ENCODE data around the gene BLVRA.

The BLVRA gene

DNA sequence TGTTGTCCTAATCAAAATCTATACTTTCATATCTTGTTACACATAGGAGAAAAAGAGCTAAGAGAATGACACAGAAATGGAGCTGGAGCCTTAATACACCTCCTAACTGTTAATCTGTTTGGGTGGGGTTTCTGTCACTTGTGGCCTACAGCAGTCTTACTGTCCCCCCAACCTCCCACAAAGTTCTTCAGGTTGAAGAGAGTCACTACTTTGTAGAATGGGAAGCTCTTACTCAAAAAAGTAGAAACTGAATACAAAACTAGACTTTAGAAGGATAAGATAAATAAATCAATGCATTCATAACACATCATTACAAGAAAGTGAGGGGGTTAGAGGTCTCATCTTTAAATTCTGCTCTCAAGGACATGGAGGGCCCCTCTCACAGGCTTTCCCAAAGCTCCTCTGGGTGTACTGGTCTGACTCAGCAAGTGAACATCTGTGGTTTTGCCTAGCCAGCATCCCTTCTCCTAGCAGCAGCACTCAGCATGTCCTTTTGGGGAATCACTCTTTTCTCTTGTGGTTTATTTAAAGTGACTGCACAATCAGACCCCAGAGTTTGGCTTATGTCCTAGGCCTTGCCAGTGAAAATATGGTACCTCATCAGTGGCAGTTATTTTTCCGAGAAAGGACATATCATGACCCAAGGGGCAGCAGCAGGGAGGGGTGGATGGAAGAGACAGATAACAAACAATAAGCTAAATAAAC lies 2.0 kb upstream of the BLVRA start:
- Mint-ChIP-seq H3K4me1 (peaks cover 31% of the 10 kb centered on the region), H3K27me3 (peaks cover 37% of the 10 kb centered on the region), H3K4me3 (peak overlapping the region; percentile 75), H3K36me3 (peaks cover 2% of the 10 kb centered on the region), H3K9me3 (no peaks in the 10 kb centered on the region), H3K27ac (no peak overlapping the region)
- CTCF ChIA-PET: interaction anchor here (1.4 kb wide), 1 partner anchor 8 kb away, joined by 3 read pairs; no protein-coding TSS in a partner anchor
- DNase-seq: no peak

DNA sequence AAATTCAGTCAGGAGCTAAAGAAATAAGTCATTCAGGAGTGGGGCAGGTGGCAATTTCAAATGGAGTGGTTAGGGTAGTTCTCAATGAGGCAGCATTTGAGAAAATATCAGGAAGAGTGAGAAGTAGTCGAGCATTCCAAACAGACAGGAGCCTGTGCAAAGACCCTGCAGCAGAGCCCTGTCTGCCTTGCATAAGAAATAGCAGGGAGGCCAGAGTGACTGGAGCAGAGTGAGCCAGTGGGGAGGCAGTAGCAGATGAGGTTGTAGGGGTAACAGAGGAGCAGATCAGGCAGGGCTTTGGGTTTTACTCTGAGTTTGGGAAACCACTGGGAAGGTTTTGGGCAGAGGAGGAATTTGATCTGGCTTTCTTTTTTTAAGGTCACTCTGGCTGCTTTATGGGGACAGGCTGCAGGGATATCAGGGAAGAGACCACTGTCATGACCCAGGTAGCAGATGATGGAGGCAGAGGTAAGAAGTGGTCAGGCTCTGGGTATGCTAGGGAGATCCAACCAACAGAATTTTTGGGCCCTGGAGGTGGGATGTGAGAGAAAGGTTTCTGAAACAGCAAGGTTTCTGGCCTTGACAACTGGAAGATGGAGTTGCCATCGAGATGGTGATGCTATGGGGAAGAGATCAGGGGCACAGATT lies 1.3 kb upstream of the BLVRA start:
- peak overlapping the region; percentile 75 for H3K4me3 Mint-ChIP-seq
- peaks cover 2% of the 10 kb centered on the region for H3K36me3 Mint-ChIP-seq
- DNase-seq: no peak
- H3K4me1 Mint-ChIP-seq: peaks cover 34% of the 10 kb centered on the region
- no peaks in the 10 kb centered on the region for H3K9me3 Mint-ChIP-seq
- H3K27me3 Mint-ChIP-seq: peaks cover 37% of the 10 kb centered on the region
- CTCF ChIA-PET: interaction anchor here (1.4 to 2.1 kb wide), 2 partner anchors 8 to 82 kb away, joined by 3 to 9 read pairs; no protein-coding TSS in a partner anchor
- no peak overlapping the region for H3K27ac Mint-ChIP-seq

DNA sequence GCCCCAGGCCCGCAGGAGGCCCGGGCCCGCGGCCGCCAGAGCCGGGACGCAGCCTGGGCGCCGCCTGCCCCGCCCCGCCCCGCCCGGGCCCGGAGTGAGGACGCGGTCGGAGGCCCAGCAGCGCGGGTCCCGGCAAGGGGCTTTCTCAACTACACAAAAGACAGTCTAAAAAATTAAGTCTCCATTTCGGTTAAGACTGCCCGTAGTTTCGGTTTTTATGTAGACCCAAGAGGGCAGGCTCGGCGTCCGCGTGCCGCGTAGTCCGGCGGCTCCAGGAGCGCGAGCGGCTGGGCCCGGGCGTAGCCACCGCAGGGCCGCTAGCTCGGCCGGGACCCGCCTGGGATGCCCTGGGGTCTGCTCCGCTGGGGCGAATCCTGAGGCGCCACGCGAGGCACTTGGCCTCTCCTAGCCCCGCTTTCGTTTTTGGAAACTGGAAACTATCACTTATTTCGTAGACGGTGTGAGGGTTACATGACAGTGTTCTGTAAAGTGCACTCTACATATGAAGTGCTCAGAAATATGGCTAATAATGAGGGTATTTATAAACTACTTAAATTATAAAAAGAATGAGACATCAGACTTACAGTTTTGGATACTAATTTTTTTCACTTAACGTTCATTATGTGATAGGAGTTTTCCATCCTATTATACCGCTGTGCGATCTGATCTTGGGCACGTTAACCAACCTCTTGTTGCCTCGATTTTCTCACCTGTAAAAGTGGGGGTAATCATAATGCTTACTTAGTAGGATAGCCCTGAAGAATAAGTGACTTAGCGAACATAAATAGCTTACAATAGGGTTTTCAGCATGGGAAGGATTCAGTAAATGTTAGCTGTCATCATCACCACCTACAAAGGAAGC lies 573 bp downstream of the BLVRA start:
- no peaks in the 10 kb centered on the region for H3K9me3 Mint-ChIP-seq
- peak; percentile 69 for DNase-seq
- H3K27me3 Mint-ChIP-seq: peaks cover 25% of the 10 kb centered on the region
- peaks cover 2% of the 10 kb centered on the region for H3K36me3 Mint-ChIP-seq
- peak overlapping the region; percentile 62 for H3K27ac Mint-ChIP-seq
- CTCF ChIA-PET: interaction anchor here (1.2 to 2.1 kb wide), 2 partner anchors 9 to 80 kb away, joined by 3 to 9 read pairs; no protein-coding TSS in a partner anchor
- H3K4me3 Mint-ChIP-seq: peak overlapping the region; percentile 80
- peaks cover 47% of the 10 kb centered on the region for H3K4me1 Mint-ChIP-seq

DNA sequence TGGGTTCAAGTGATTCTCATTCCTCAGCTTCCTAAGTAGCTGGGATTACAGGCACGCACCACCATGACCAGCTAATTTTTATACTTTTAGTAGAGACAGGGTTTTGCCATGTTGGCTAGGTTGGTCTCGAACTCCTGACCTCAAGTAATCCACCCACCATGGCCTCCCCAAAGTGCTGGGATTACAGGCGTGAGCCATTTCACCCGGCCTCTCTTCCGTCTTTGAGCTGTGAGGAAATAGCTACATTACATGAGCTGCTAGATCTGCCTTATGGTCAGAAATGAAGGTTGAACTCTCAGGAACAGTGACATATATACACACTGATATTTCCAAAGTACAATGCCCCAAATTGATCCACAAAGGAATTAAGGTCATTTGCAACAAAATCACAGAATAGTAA lies 2.4 kb downstream of the BLVRA start:
- Mint-ChIP-seq H3K4me3 (no peak overlapping the region), H3K27ac (no peak overlapping the region), H3K4me1 (peaks cover 56% of the 10 kb centered on the region)

DNA sequence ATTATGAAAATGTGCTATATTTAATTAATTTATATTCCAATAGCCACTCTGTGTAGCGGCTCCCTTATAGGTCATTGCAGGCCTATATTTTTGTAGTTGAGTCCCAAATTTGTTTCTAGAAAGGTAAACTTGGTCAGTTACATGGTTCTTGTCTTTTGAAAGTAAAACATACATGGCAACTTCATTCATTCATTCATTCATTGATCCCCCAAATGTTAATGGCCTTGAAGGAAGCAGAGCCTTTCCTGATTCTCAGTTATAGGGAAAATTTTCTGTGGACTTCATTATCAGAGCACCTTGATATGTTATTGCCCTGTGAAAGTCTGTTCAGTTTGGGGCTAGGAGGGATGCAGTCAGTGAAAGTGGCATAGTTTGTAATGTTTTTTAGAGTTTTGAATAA lies 2.9 kb downstream of the BLVRA start:
- Mint-ChIP-seq H3K4me3 (no peak overlapping the region), H3K27ac (no peak overlapping the region), H3K4me1 (peaks cover 53% of the 10 kb centered on the region), H3K9me3 (no peaks in the 10 kb centered on the region), H3K36me3 (peaks cover 2% of the 10 kb centered on the region), H3K27me3 (peaks cover 12% of the 10 kb centered on the region)
- DNase-seq: no peak
- CTCF ChIA-PET: interaction anchor here (1.3 kb wide), 1 partner anchor 179 kb away, joined by 3 read pairs; the partner anchor contains the start of gene STK17A

More for the DNA sequence above, 2.4 kb downstream of the BLVRA start:
- CTCF ChIA-PET: interaction anchor here (1.2 kb wide), 1 partner anchor 178 kb away, joined by 3 read pairs; the partner anchor contains the start of gene STK17A
- Mint-ChIP-seq H3K36me3 (peaks cover 2% of the 10 kb centered on the region), H3K27me3 (peaks cover 12% of the 10 kb centered on the region), H3K9me3 (no peaks in the 10 kb centered on the region)
- DNase-seq: no peak

DNA sequence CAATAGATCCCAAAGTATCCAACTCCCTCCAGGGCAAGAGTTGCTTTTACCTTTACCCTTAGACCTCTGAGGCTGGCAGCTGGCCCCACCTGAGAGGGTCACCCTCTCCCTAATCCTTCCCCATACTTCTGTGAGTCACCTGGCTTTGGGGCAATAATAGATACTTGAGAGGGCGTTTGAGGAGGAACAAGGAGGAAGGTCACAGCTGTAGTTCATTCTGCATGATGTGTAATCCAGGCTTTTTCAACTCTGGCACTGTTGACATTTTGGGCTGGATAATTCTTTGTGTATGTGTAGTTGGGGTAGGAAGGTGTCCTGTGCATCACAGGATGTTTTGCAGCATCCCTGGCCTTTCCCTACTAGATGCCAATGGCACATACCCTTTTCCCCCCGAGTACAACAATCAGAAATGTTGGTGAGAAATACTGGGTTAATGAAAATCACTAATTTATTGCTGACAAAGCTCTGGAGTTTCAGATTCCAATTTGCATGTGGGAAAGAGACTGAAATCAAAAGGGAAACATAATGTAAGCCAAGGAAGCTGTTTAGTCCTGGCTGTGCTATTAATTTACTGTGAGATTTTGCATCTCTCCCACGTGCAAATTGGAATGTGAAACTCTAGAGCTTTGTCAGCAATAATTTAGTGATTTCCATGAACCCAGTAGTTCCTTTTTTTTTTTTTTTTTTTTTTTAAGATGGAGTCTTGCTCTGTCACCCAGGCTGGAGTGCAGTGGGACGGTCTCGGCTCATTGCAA lies 3.6 kb downstream of the BLVRA start:
- Mint-ChIP-seq H3K27ac (no peak overlapping the region), H3K9me3 (no peaks in the 10 kb centered on the region), H3K4me1 (peaks cover 48% of the 10 kb centered on the region), H3K27me3 (peaks cover 10% of the 10 kb centered on the region), H3K4me3 (no peak overlapping the region), H3K36me3 (peaks cover 4% of the 10 kb centered on the region)
- DNase-seq: no peak
- CTCF ChIA-PET: interaction anchor here (1.1 to 1.3 kb wide), 2 partner anchors 76 to 179 kb away, joined by 3 read pairs; partner anchors contain the start of gene STK17A

DNA sequence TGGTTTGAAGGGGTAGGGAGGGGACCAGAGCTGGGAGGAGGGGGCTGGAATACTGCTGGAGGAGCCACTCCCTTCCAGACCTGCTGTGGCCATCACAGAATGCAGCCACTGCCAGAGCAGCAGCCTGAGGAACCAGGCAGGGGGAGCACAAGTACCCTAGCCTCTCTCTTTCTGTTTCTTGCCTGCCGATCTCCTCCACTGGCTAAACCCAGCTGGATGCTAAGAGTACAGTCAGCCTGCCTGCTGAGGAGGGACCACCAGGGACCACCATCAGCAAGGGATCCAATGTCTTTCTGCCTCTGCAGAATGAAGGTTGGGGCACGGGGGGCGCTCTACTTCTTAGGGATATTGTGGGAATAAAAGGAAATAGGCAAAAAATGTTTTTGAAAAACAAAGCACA lies 4.7 kb downstream of the BLVRA start:
- Mint-ChIP-seq H3K4me1 (peaks cover 38% of the 10 kb centered on the region), H3K27me3 (no peaks in the 10 kb centered on the region), H3K36me3 (peaks cover 4% of the 10 kb centered on the region)

DNA sequence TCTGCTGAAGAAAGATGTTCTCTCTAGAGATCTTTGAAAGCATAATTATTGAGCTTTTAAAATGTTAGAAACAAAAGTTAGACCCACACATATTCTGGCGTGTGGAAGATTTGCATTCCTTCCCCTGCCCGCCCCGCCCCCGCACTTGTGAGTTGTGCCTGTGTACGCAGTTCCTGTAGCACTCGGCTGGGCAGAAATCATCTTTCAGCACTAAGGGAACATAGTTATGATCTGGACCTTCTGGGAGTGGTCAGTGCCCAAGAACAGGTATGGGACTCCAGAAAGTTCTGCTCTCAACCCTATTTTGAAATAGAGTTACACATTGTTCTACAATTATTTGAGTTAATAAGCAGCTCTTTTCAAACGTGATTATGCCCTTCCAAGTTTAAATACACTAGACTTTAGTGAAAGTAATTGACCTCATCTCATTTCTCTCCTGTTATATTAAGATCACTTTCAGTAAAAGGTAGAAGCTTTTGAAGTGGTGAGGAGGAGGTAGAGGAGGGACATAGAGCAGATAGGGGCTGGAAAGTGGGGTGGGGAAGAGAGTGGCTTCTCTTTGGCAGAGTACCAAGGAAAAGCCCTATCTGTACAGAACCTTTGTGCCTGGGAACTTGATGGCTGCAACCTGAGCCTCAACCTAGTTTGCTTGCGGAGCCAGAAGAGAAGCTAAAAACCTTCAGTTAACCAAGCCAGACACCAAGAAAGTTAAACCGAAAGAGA lies 5.7 kb downstream of the BLVRA start:
- Mint-ChIP-seq H3K27me3 (no peaks in the 10 kb centered on the region), H3K9me3 (no peaks in the 10 kb centered on the region), H3K4me1 (peaks cover 36% of the 10 kb centered on the region), H3K27ac (peak overlapping the region; percentile 28), H3K4me3 (no peak overlapping the region), H3K36me3 (peaks cover 4% of the 10 kb centered on the region)
- peak; percentile 39 for DNase-seq
- CTCF ChIA-PET: interaction anchor here (0.7 to 1.7 kb wide), 4 partner anchors 8 to 182 kb away, joined by 3 to 9 read pairs (median 3); partner anchors contain the start of gene STK17A

More for the DNA sequence above, 4.7 kb downstream of the BLVRA start:
- CTCF ChIA-PET: interaction anchor here (1.1 kb wide), 1 partner anchor 75 kb away, joined by 3 read pairs; no protein-coding TSS in a partner anchor
- Mint-ChIP-seq H3K27ac (no peak overlapping the region), H3K9me3 (no peaks in the 10 kb centered on the region), H3K4me3 (no peak overlapping the region)
- no peak for DNase-seq

DNA sequence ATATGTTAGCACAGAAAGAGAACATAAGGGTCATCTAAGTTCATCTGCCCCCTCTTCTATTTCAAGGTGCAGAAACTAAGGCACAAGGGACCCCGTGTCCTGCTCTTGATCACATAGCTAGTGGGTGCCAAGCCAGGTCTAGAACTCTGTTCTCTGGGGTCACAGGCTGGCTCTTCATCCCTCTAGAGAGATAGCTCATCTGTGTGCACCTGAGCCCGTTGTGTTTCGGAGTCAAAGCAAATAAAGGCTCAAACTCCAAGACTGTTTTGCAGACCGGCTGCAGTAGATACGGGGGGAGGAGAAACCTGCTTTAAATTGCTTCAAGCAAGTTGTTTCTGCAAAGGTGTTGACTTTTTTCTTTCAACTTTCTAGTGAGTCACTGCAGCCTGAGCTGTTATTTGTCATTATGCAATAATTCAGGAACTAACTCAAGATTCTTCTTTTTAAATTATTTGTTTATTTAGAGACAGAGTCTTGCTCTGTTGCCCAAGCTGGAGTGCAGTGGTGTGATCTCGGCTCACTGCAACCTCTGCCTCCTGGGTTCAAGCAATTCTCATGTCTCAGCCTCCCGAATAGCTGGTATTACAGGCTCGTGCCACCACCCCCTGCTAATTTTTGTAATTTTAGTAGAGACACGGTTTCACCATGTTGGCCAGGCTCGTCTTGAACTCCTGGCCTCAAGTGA lies 6.5 kb downstream of the BLVRA start:
- no peak for DNase-seq
- Mint-ChIP-seq H3K27ac (no peak overlapping the region), H3K4me3 (no peak overlapping the region), H3K9me3 (no peaks in the 10 kb centered on the region), H3K27me3 (no peaks in the 10 kb centered on the region), H3K36me3 (peaks cover 4% of the 10 kb centered on the region), H3K4me1 (peaks cover 31% of the 10 kb centered on the region)
- CTCF ChIA-PET: interaction anchor here (0.7 to 1.7 kb wide), 4 partner anchors 9 to 182 kb away, joined by 3 to 9 read pairs (median 3); partner anchors contain the start of gene STK17A

DNA sequence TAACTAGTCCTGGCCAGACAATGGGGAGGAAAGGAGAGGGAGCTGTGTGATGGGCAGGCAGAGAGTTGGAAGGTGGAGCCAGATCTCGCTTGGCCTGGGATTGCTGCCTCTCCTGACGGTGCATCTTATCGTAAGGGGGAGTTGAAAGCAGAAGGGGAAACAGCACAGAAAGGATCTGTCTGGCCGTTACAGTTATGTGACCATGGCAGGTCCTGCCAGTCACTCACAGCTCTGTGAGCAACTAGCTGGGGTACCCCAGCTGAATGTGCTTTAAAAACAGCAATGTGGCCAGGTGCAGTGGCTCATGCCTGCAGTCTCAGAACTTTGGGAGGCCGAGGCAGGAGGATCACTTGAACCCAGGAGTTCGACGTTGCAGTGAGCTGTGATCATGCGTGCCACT lies 8.1 kb downstream of the BLVRA start:
- Mint-ChIP-seq H3K4me3 (no peak overlapping the region), H3K36me3 (peaks cover 6% of the 10 kb centered on the region), H3K27ac (no peak overlapping the region), H3K27me3 (no peaks in the 10 kb centered on the region), H3K9me3 (no peaks in the 10 kb centered on the region), H3K4me1 (peaks cover 25% of the 10 kb centered on the region)
- CTCF ChIA-PET: interaction anchor here (0.5 kb wide), 1 partner anchor 187 kb away, joined by 3 read pairs; no protein-coding TSS in a partner anchor
- DNase-seq: no peak

DNA sequence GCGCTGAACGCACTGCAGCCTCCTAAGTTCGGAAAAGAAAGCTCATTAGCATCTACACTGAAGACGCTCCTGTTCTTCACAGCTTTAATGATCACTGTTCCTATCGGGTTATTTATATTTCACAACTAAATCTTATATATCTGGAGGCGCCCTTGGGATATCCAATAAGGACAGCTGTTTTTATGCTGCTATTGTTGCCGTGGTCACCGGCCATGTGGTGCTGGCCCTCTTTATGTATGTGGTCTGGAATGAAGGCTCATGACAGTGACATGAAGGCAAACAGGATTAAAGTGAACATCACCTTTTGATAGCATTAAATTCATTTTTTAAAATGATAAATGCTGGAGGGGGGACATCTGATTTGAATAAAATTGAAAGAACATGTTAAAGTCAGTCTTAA lies 8.8 kb downstream of the BLVRA start:
- Mint-ChIP-seq H3K4me3 (no peak overlapping the region), H3K36me3 (peaks cover 13% of the 10 kb centered on the region), H3K27ac (no peak overlapping the region), H3K27me3 (no peaks in the 10 kb centered on the region), H3K9me3 (no peaks in the 10 kb centered on the region), H3K4me1 (peaks cover 22% of the 10 kb centered on the region)
- CTCF ChIA-PET: no interaction called here
- DNase-seq: no peak

DNA sequence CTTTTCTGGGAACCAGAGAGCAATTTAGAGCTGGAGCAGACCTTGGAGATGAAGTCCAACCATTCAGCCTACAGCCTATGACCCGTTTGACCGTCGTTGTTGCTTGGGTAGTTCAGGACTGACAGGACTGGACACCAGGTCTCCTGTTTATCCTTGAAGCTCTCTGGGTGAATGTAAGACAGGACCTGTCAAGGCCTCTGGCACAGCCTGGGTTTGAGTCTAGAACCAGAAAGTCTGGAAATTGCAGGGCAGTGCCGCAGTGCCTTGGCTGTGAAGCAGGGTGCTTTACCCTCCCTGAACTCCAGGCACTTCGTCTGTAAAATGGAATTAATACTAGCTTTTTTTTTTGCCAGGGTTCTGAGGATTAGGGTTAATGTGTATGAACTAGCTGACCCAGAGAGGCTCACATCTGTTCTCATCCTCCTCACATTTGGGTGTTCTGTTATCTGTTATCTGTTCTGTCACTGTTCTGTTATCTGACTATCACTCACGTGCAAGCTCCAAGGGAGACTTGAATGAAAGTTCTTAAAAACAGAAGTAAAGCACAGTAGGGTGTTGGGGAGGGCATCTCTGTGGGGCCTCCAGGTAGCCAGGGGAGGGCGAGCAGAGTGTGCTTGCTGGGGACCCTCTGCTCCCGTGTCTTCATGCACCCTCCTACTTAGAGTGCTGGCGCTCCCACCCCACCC lies 9.9 kb downstream of the BLVRA start:
- H3K36me3 Mint-ChIP-seq: peaks cover 22% of the 10 kb centered on the region
- no peaks in the 10 kb centered on the region for H3K9me3 Mint-ChIP-seq
- CTCF ChIA-PET: interaction anchor here (1.7 to 1.8 kb wide), 2 partner anchors 71 to 186 kb away, joined by 4 to 5 read pairs; partner anchors contain the start of gene STK17A
- peaks cover 16% of the 10 kb centered on the region for H3K4me1 Mint-ChIP-seq
- DNase-seq: no peak
- H3K27ac Mint-ChIP-seq: no peak overlapping the region
- H3K4me3 Mint-ChIP-seq: no peak overlapping the region
- H3K27me3 Mint-ChIP-seq: no peaks in the 10 kb centered on the region
